WTC11 (cell line): ENCODE results near the gene NUP35. TPM values are rescaled to one million over a fixed set of nuclear protein-coding genes. Genes with fewer than 3 reads are reported as not detected.

Experiments used
- ATAC-seq: fragments of 200-7000 bp; cut with Tn5 transposase; 2 replicates; pipeline ENCODE4 v1.10.0; 2021; ENCODE audit warnings: mild to moderate bottlenecking, moderate library complexity
- CTCF ChIA-PET: fragments of 300-600 bp; sonication (Branson Sonifier 250); formaldehyde crosslinking; loops from one replicate; lab custom pipeline; 2021; ENCODE audit warnings: antibody characterized with exemption; lab: Charles Lee
- POLR2A ChIA-PET: fragments of 350-600 bp; sonication (Branson Sonifier 250); formaldehyde crosslinking; loops from one replicate; lab custom pipeline; 2021; ENCODE audit warnings: antibody characterized with exemption; lab: Charles Lee
- DNase-seq: peaks from one replicate; pipeline ENCODE4 v3.0.0; 2021; ENCODE audit warnings: low spot score
- H3K27ac Mint-ChIP-seq: 2 replicates; pipeline ENCODE4 v1.8.0; 2021; ENCODE audit warnings: mixed read lengths
- H3K27me3 Mint-ChIP-seq: 2 replicates; pipeline ENCODE4 v1.8.0; 2021; ENCODE audit warnings: low read depth, mild to moderate bottlenecking, moderate library complexity, mixed read lengths
- H3K36me3 Mint-ChIP-seq: 2 replicates; pipeline ENCODE4 v1.8.0; 2021; ENCODE audit warnings: mixed read lengths
- H3K4me1 Mint-ChIP-seq: 2 replicates; pipeline ENCODE4 v1.8.0; 2022; ENCODE audit warnings: mixed read lengths
- H3K4me3 Mint-ChIP-seq: 2 replicates; pipeline ENCODE4 v1.8.0; 2021; ENCODE audit warnings: mild to moderate bottlenecking, moderate library complexity, mixed read lengths
- H3K9me3 Mint-ChIP-seq: 2 replicates; pipeline ENCODE4 v1.8.0; 2021; ENCODE audit warnings: mixed read lengths
- AFF4 ChIP-seq: sonication (generic); formaldehyde crosslinking; IDR thresholded peaks from 2 replicates; pipeline ENCODE4 v1.8.1; 2023; ENCODE audit warnings: mild to moderate bottlenecking, missing genetic modification reagents, borderline replicate concordance
- ATF1 ChIP-seq: sonication (generic); formaldehyde crosslinking; IDR thresholded peaks from 2 replicates; pipeline ENCODE4 v1.8.1; 2023; ENCODE audit warnings: mild to moderate bottlenecking, moderate library complexity, missing genetic modification reagents
- ATF3 ChIP-seq: sonication (generic); formaldehyde crosslinking; conservative IDR thresholded peaks from 2 replicates; pipeline ENCODE4 v1.8.1; 2022; ENCODE audit warnings: mild to moderate bottlenecking, missing genetic modification reagents
- CBFB ChIP-seq: sonication (generic); formaldehyde crosslinking; IDR thresholded peaks from 2 replicates; pipeline ENCODE4 v1.8.1; 2022; ENCODE audit warnings: mild to moderate bottlenecking, low read depth, missing genetic modification reagents
- CREB1 ChIP-seq: sonication (generic); formaldehyde crosslinking; IDR thresholded peaks from 2 replicates; pipeline ENCODE4 v1.8.0; 2023; ENCODE audit warnings: mild to moderate bottlenecking, missing genetic modification reagents
- E2F1 ChIP-seq: sonication (generic); formaldehyde crosslinking; IDR thresholded peaks from 2 replicates; pipeline ENCODE4 v1.8.0; 2022; ENCODE audit warnings: mild to moderate bottlenecking, missing genetic modification reagents
- E2F4 ChIP-seq: sonication (generic); formaldehyde crosslinking; IDR thresholded peaks from 2 replicates; pipeline ENCODE4 v1.8.1; 2022; ENCODE audit warnings: low read depth, mild to moderate bottlenecking, moderate library complexity, missing genetic modification reagents, borderline replicate concordance
- FOXP1 ChIP-seq: sonication (generic); formaldehyde crosslinking; IDR thresholded peaks from 2 replicates; pipeline ENCODE4 v1.8.0; 2022; ENCODE audit warnings: missing genetic modification reagents, mild to moderate bottlenecking, moderate library complexity, borderline replicate concordance
- FOXP4 ChIP-seq: sonication (generic); formaldehyde crosslinking; IDR thresholded peaks from 2 replicates; pipeline ENCODE4 v1.8.0; 2022; ENCODE audit warnings: mild to moderate bottlenecking, missing genetic modification reagents
- MLX ChIP-seq: sonication (generic); formaldehyde crosslinking; IDR thresholded peaks from 2 replicates; pipeline ENCODE4 v1.8.1; 2023; ENCODE audit warnings: mild to moderate bottlenecking, missing genetic modification reagents, moderate library complexity
- MYBL2 ChIP-seq: sonication (generic); formaldehyde crosslinking; IDR thresholded peaks from 2 replicates; pipeline ENCODE4 v1.8.1; 2023; ENCODE audit warnings: mild to moderate bottlenecking, moderate library complexity, missing genetic modification reagents
- NR2C2 ChIP-seq: sonication (generic); formaldehyde crosslinking; IDR thresholded peaks from 2 replicates; pipeline ENCODE4 v1.8.0; 2022; ENCODE audit warnings: mild to moderate bottlenecking, missing genetic modification reagents
- SMAD4 ChIP-seq: sonication (generic); formaldehyde crosslinking; IDR thresholded peaks from 2 replicates; pipeline ENCODE4 v1.8.0; 2022; ENCODE audit warnings: mild to moderate bottlenecking, missing genetic modification reagents
- SOX15 ChIP-seq: fragments of 250-450 bp; sonication (Bioruptor Pico); IDR thresholded peaks from 2 replicates; pipeline ENCODE4 v1.9.0; 2021; ENCODE audit warnings: mild to moderate bottlenecking
- USF1 ChIP-seq: sonication (generic); formaldehyde crosslinking; IDR thresholded peaks from 2 replicates; pipeline ENCODE4 v1.8.0; 2022; ENCODE audit warnings: mild to moderate bottlenecking, missing genetic modification reagents
- ZMAT4 ChIP-seq: fragments of 250-450 bp; sonication (Bioruptor Pico); IDR thresholded peaks from 2 replicates; pipeline ENCODE4 v1.9.0; 2021; ENCODE audit warnings: mild to moderate bottlenecking
- ZNF396 ChIP-seq: fragments of 250-450 bp; sonication (Bioruptor Pico); IDR thresholded peaks from 2 replicates; pipeline ENCODE4 v1.8.0; 2021; ENCODE audit warnings: mild to moderate bottlenecking, moderate library complexity, borderline replicate concordance
- total RNA-seq: library from RNA; stranded (reverse); gene quantifications from 3 replicates; pipeline ENCODE4 v1.2.3, GENCODE V29; 2021

The NUP35 gene
- total RNA-seq, 1 experiment from 2014 or later: 39.5 TPM

GRCh38 chr2:183195397-183195796 is 71.2 kb downstream of the NUP35 start:
- DNase-seq: no peak
- Mint-ChIP-seq H3K4me1 (no peaks in the 10 kb centered on the region), H3K9me3 (no peaks in the 10 kb centered on the region), H3K36me3 (0 out of 2 replicates have a peak, but pooled peaks cover 4% of the 10 kb centered on the region), H3K27ac (no peak overlapping the region), H3K4me3 (no peak overlapping the region), H3K27me3 (no peaks in the 10 kb centered on the region)
- TF ChIP-seq SMAD4 (CRISPR knock-in tag): no peak
- no peak for TF ChIP-seq FOXP4
- TF ChIP-seq E2F1 (CRISPR knock-in tag): no peak
- no peak for TF ChIP-seq E2F4 (CRISPR knock-in tag)
- no peak for TF ChIP-seq SOX15
- no peak for TF ChIP-seq AFF4
- TF ChIP-seq NR2C2 (CRISPR knock-in tag): no peak
- TF ChIP-seq MYBL2 (CRISPR knock-in tag): no peak
- TF ChIP-seq ATF3 (CRISPR knock-in tag): no peak
- no peak for TF ChIP-seq CREB1 (CRISPR knock-in tag)
- no peak for TF ChIP-seq ATF1
- TF ChIP-seq FOXP1 (CRISPR knock-in tag): no peak
- no peak for TF ChIP-seq USF1 (CRISPR knock-in tag)
- TF ChIP-seq ZNF396: no peak
- TF ChIP-seq ZMAT4 (CRISPR knock-in tag): no peak
- no peak for TF ChIP-seq CBFB (CRISPR knock-in tag)
- TF ChIP-seq MLX (CRISPR knock-in tag): no peak
- ChIA-PET POLR2A (no interaction called here), CTCF (interaction anchor here (1.4 kb wide), 1 partner anchor 58 kb away, joined by 4 read pairs; no protein-coding TSS in a partner anchor)
- no peak for ATAC-seq
